ENCODE measurements around the gene FAM120B.

- TF ChIP-seq, protein P1, sequence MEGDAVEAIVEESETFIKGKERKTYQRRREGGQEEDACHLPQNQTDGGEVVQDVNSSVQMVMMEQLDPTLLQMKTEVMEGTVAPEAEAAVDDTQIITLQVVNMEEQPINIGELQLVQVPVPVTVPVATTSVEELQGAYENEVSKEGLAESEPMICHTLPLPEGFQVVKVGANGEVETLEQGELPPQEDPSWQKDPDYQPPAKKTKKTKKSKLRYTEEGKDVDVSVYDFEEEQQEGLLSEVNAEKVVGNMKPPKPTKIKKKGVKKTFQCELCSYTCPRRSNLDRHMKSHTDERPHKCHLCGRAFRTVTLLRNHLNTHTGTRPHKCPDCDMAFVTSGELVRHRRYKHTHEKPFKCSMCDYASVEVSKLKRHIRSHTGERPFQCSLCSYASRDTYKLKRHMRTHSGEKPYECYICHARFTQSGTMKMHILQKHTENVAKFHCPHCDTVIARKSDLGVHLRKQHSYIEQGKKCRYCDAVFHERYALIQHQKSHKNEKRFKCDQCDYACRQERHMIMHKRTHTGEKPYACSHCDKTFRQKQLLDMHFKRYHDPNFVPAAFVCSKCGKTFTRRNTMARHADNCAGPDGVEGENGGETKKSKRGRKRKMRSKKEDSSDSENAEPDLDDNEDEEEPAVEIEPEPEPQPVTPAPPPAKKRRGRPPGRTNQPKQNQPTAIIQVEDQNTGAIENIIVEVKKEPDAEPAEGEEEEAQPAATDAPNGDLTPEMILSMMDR (IDR thresholded peaks at IDR 0.05) = no peak
- TF ChIP-seq EZH2phosphoT487 (IDR thresholded peaks at IDR 0.05) (no peak), EZH2 (IDR thresholded peaks at IDR 0.05) (no peak)
These were observed 103.7 kb downstream of the FAM120B start for GRCh38 chr6:170410241-170410640.
